Neutrophil (primary cell): ENCODE data around the gene MIR17HG.

Experiments
- H3K27ac ChIP-seq: fragments of 200-600 bp; sonication (generic); 2 replicates; pipeline ENCODE4 v1.5.1; 2016; ENCODE audit warnings: mild to moderate bottlenecking, moderate library complexity
- H3K27me3 ChIP-seq: fragments of 200-600 bp; sonication (generic); 2 replicates; pipeline ENCODE4 v1.6.0; 2016; ENCODE audit warnings: mild to moderate bottlenecking
- H3K36me3 ChIP-seq: fragments of 200-600 bp; sonication (generic); 2 replicates; pipeline ENCODE4 v1.5.1; 2017
- H3K4me1 ChIP-seq, 2 experiments: fragments of 200-600 bp in 1 of 2; sonication (generic) in 1 of 2; 1 replicate in 1 of 2; 2 replicates in 1 of 2; pipeline versions ENCODE4 v1.5.1 to v1.6.1; 2013 to 2016; ENCODE audit warnings: low read depth in 1 of 2, low read length in 1 of 2, mild to moderate bottlenecking in 1 of 2, moderate library complexity in 1 of 2; ENCODE audit not compliant: control insufficient read depth in 1 of 2, insufficient read depth in 1 of 2
- H3K4me3 ChIP-seq, 2 experiments: fragments of 200-600 bp in 1 of 2; sonication (generic) in 1 of 2; 1 replicate in 1 of 2; 2 replicates in 1 of 2; pipeline ENCODE4 v1.5.1; 2013 to 2016; ENCODE audit warnings: low read depth in 1 of 2, low read length in 1 of 2, mild to moderate bottlenecking in 1 of 2, moderate library complexity in 1 of 2
- H3K9me3 ChIP-seq: fragments of 200-600 bp; sonication (generic); 2 replicates; pipeline ENCODE4 v1.5.1; 2016
- CTCF ChIP-seq: fragments of 200-600 bp; sonication (generic); IDR thresholded peaks from 2 replicates; pipeline ENCODE4 v1.5.1; 2016; ENCODE audit warnings: antibody characterized with exemption

Gene MIR17HG

GRCh38 chr13:91384896-91385295 lies 37.4 kb downstream of the MIR17HG start:
- Histone ChIP-seq H3K27me3 (peaks cover 4% of the 10 kb centered on the region), H3K4me1 (no peaks in the 10 kb centered on the region), H3K9me3 (no peaks in the 10 kb centered on the region), H3K27ac (no peak overlapping the region), H3K36me3 (no peaks in the 10 kb centered on the region), H3K4me3 (no peak overlapping the region)
- no peak for TF ChIP-seq CTCF

- Histone ChIP-seq H3K27me3 (peaks cover 24% of the 10 kb centered on the region), H3K4me3 (no peak overlapping the region), H3K36me3 (no peaks in the 10 kb centered on the region), H3K4me1 (no peaks in the 10 kb centered on the region), H3K27ac (no peak overlapping the region), H3K9me3 (no peaks in the 10 kb centered on the region)
- no peak for TF ChIP-seq CTCF
These were observed 41.7 kb downstream of the MIR17HG start for GRCh38 chr13:91389186-91389585.

DNA sequence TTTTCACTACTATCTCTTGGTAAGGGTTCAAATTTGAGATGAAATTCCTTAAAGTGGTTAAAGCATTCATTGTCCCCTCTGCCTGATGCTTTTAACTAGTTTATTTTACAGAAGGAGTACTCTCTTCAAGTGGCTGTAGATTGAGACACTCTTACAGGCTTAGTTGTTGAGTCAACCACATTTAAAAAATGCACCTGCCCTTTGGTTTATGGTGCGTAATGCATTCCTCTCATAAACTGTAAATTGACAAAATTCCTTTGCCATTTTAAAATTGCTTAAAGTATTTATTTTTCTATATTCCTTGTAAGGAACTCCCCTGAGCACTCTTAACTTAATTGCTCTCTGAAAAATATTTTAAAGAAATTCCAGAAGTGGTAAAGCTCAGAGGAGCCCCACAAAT lies 50.1 kb downstream of the MIR17HG start:
- H3K4me1 ChIP-seq: peaks cover 6 to 17% of the 10 kb centered on the region in 2 experiments
- H3K4me3 ChIP-seq: no peak overlapping the region
- H3K36me3 ChIP-seq: no peaks in the 10 kb centered on the region
- no peak for TF ChIP-seq CTCF
- H3K27me3 ChIP-seq: peaks cover 85% of the 10 kb centered on the region
- no peak overlapping the region for H3K27ac ChIP-seq
- H3K9me3 ChIP-seq: no peaks in the 10 kb centered on the region

GRCh38 chr13:91398413-91399188 lies 51.1 kb downstream of the MIR17HG start, which contains the start of gene GPC5:
TSS of gene GPC5 (plus strand) at chr13:91398621.
- Histone ChIP-seq H3K9me3 (no peaks in the 10 kb centered on the region), H3K4me3 (peak within 1 kb of the TSS in 1 of 2 experiments; percentile 47), H3K27ac (no peak within 1 kb of the TSS), H3K27me3 (peaks cover 83% of the 10 kb centered on the region), H3K4me1 (peaks cover 6 to 17% of the 10 kb centered on the region in 2 experiments), H3K36me3 (no peaks in the 10 kb centered on the region)
- TF ChIP-seq CTCF: no peak

GRCh38 chr13:91399189-91400062 lies 51.9 kb downstream of the MIR17HG start:
- no peaks in the 10 kb centered on the region for H3K9me3 ChIP-seq
- peaks cover 76% of the 10 kb centered on the region for H3K27me3 ChIP-seq
- H3K27ac ChIP-seq: no peak overlapping the region
- TF ChIP-seq CTCF: no peak
- no peaks in the 10 kb centered on the region for H3K36me3 ChIP-seq
- H3K4me3 ChIP-seq: peak overlapping the region in 1 of 2 experiments; percentile 47
- peaks cover 6 to 17% of the 10 kb centered on the region in 2 experiments for H3K4me1 ChIP-seq
